OCI-LY3 (cell line): Measurements from ENCODE around the gene C17orf113.
"Not testable (repeated sequence)": the region's sequence is repeated elsewhere in the genome, so short reads cannot be mapped to it uniquely, and the experiment has no call there.

Source experiments
- H2AFZ ChIP-seq: fragments of 200-600, 300-600 bp; shearing (Covaris generic); 2 replicates; pipeline ENCODE4 v1.6.0; 2014; ENCODE audit warnings: antibody characterized with exemption, low read depth, low read length
- H3K27ac ChIP-seq: fragments of 200-600, 300-600 bp; sonication (generic); 2 replicates; pipeline ENCODE4 v1.5.1; 2014; ENCODE audit warnings: mild to moderate bottlenecking, low read length, moderate library complexity, mixed read lengths
- H3K27me3 ChIP-seq: fragments of 200-600, 300-600 bp; sonication (generic); 2 replicates; pipeline ENCODE4 v1.6.1; 2014; ENCODE audit warnings: low read depth, low read length, mixed read lengths
- H3K36me3 ChIP-seq: fragments of 200-600, 300-600 bp; sonication (generic); replicated peaks from 2 replicates; pipeline ENCODE3; 2014; ENCODE audit warnings: low read depth, low read length, mixed read lengths
- H3K4me1 ChIP-seq: fragments of 300-600, 200-600 bp; sonication (generic); 2 replicates; pipeline ENCODE4 v1.6.1; 2014; ENCODE audit warnings: low read length, mixed read lengths
- H3K4me2 ChIP-seq: fragments of 200-600, 300-600 bp; sonication (generic); 2 replicates; pipeline ENCODE4 v1.6.1; 2014; ENCODE audit warnings: low read length, mixed read lengths
- H3K4me3 ChIP-seq: fragments of 300-600, 200-600 bp; sonication (generic); 2 replicates; pipeline ENCODE4 v1.5.1; 2014; ENCODE audit warnings: antibody characterized with exemption, mild to moderate bottlenecking, low read length, moderate library complexity
- H3K79me2 ChIP-seq: fragments of 300-600, 200-600 bp; shearing (Covaris generic); 2 replicates; pipeline ENCODE4 v1.6.1; 2014; ENCODE audit warnings: mild to moderate bottlenecking, low read length, mixed read lengths
- H3K9ac ChIP-seq: fragments of 300-600, 200-600 bp; shearing (Covaris generic); 2 replicates; pipeline ENCODE4 v1.6.0; 2014; ENCODE audit warnings: mild to moderate bottlenecking, low read length, moderate library complexity
- H3K9me3 ChIP-seq: fragments of 200-600, 300-600 bp; shearing (Covaris generic); 2 replicates; pipeline ENCODE4 v1.6.1; 2014; ENCODE audit warnings: low read length, mixed read lengths; ENCODE audit not compliant: insufficient read depth
- H4K20me1 ChIP-seq: fragments of 200-600, 300-600 bp; sonication (generic); 2 replicates; pipeline ENCODE4 v1.6.1; 2016; ENCODE audit warnings: low read length, mixed read lengths; ENCODE audit not compliant: insufficient read depth
- EZH2phosphoT487 ChIP-seq: fragments of 200-600 bp; shearing (Covaris generic); IDR thresholded peaks from 2 replicates; pipeline ENCODE4 v1.6.1; 2018; ENCODE audit warnings: antibody characterized with exemption, mixed run types, low read depth
- TF ChIP-seq, protein P1 (sequence below): fragments of 200-600, 300-600 bp; sonication (generic); IDR thresholded peaks from 2 replicates; pipeline ENCODE4 v1.5.1; 2014; ENCODE audit warnings: antibody characterized with exemption, low read length, low read depth

Gene C17orf113

DNA sequence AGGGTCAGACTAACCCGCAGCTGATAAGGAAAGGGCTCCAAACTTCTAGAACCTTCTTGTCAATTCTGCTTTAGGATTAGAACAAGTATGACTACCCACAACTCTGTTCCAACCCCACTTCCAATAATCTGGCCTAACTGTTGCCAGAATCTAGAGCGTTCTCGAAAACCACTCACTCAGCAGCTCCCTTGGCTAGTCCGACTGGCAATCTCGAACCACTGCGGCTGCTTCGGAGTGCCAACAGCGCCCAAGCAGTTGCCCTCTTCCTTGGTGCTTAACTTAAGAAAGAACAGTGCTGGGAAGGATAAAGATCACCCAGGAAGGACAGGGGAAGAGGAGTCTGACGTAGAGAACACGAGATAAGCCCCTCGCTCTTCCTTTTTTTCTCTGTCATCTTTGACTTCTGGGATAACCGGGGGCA, 34.0 kb downstream of the C17orf113 start:
- H3K27me3 ChIP-seq: no peaks in the 10 kb centered on the region
- TF ChIP-seq, protein P1, sequence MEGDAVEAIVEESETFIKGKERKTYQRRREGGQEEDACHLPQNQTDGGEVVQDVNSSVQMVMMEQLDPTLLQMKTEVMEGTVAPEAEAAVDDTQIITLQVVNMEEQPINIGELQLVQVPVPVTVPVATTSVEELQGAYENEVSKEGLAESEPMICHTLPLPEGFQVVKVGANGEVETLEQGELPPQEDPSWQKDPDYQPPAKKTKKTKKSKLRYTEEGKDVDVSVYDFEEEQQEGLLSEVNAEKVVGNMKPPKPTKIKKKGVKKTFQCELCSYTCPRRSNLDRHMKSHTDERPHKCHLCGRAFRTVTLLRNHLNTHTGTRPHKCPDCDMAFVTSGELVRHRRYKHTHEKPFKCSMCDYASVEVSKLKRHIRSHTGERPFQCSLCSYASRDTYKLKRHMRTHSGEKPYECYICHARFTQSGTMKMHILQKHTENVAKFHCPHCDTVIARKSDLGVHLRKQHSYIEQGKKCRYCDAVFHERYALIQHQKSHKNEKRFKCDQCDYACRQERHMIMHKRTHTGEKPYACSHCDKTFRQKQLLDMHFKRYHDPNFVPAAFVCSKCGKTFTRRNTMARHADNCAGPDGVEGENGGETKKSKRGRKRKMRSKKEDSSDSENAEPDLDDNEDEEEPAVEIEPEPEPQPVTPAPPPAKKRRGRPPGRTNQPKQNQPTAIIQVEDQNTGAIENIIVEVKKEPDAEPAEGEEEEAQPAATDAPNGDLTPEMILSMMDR: no peak
- TF ChIP-seq EZH2phosphoT487: no peak
- H3K79me2 ChIP-seq: peaks cover 84% of the 10 kb centered on the region
- H3K4me1 ChIP-seq: peaks cover 38% of the 10 kb centered on the region
- H3K4me3 ChIP-seq: peak overlapping the region; percentile 80
- peak overlapping the region; percentile 95 for H3K9ac ChIP-seq
- H3K4me2 ChIP-seq: peak overlapping the region; percentile 91
- no peaks in the 10 kb centered on the region for H3K9me3 ChIP-seq
- peaks cover 12% of the 10 kb centered on the region for H3K36me3 ChIP-seq
- H4K20me1 ChIP-seq: peaks cover 23% of the 10 kb centered on the region
- H3K27ac ChIP-seq: peak overlapping the region; percentile 77
- H2AFZ ChIP-seq: no peak overlapping the region

DNA sequence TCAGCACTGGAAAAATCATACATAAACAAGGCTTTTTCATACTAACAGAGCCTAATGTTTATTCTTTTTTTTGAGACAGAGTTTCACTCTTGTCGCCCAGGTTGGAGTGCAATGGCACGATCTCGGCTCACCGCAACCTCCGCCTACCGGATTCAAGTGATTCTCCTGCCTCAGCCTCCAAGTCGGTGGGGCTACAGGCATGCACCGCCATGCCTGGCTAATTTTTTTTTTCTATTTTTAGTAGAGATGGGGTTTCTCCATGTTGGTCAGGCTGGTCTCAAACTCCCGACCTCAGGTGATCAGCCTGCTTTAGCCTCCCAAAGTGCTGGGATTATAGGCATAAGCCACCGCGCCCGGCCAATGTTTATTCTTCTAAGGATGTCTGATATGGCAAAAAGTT, 36.7 kb downstream of the C17orf113 start:
- not testable (repeated sequence) for H3K27ac ChIP-seq, H2AFZ ChIP-seq, H3K4me2 ChIP-seq, H3K9me3 ChIP-seq, H3K36me3 ChIP-seq, H3K27me3 ChIP-seq, H3K4me3 ChIP-seq, H3K9ac ChIP-seq
- Histone ChIP-seq H4K20me1 (peaks cover 44% of the 10 kb centered on the region), H3K4me1 (peaks cover 25% of the 10 kb centered on the region), H3K79me2 (peaks cover 95% of the 10 kb centered on the region)

DNA sequence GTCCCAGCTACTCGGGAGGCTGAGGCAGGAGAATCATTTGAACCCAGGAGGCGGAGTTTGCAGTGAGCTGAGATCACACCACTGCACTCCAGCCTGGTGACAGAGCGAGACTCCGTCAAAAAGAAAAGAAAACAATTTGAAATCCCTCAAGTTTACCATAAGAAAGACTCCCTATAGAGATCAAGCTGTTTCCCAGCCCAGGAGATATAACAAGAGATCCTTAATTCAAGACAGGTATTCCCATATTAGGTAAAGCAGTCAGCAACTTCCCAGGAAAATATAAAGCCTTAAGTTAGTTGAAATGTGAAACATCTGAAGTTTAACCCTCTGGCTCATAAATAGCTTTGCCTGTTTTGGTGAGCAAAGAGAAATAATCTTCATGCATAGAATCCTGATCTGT, 38.0 kb downstream of the C17orf113 start:
- not testable (repeated sequence) for H3K9ac ChIP-seq, H3K27ac ChIP-seq
- peaks cover 48% of the 10 kb centered on the region for H4K20me1 ChIP-seq

DNA sequence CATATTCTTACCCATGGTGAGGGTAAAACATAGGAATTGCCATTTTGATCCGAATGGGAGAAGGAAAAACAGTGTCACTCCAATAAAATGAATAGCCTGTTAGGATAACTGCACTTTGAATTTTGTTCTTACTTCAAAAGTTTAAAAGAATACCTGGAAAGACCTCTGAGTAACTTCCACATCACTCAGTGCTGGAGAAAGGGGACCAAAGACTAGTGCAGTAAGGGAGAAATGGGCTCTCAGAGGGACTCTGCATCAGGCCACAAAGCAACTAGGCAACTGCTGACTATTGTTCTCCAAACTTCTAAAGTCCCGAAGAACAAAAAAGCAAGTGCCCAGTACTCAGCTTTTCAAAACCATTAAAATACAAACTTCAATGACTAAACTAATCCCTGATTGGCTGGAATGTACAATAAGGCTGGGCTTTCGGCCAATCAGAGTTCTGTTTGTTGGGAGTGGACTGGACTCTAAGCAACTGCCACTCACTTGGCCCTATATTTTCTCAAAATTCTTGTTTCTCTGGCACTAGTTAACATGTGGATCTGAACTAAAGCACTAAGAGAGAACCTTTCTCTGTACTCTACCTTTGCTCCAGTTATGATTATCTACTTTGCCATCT, 39.4 kb downstream of the C17orf113 start:
- H3K9ac ChIP-seq: no peak overlapping the region
- H3K36me3 ChIP-seq: peaks cover 12% of the 10 kb centered on the region
- peaks cover 17% of the 10 kb centered on the region for H3K4me1 ChIP-seq
- H4K20me1 ChIP-seq: peaks cover 52% of the 10 kb centered on the region
- TF ChIP-seq, protein P1: no peak
- TF ChIP-seq EZH2phosphoT487: no peak
- H3K4me2 ChIP-seq: no peak overlapping the region
- H3K27me3 ChIP-seq: no peaks in the 10 kb centered on the region
- peaks cover 98% of the 10 kb centered on the region for H3K79me2 ChIP-seq
- H2AFZ ChIP-seq: no peak overlapping the region
- H3K4me3 ChIP-seq: no peak overlapping the region
- no peak overlapping the region for H3K27ac ChIP-seq
- H3K9me3 ChIP-seq: no peaks in the 10 kb centered on the region

More for the DNA sequence above, 38.0 kb downstream of the C17orf113 start:
- not testable (repeated sequence) for H3K27me3 ChIP-seq, H3K4me3 ChIP-seq, H3K4me2 ChIP-seq, H3K9me3 ChIP-seq, H3K36me3 ChIP-seq, H2AFZ ChIP-seq
- Histone ChIP-seq H3K4me1 (peaks cover 19% of the 10 kb centered on the region), H3K79me2 (peaks cover 96% of the 10 kb centered on the region)

DNA sequence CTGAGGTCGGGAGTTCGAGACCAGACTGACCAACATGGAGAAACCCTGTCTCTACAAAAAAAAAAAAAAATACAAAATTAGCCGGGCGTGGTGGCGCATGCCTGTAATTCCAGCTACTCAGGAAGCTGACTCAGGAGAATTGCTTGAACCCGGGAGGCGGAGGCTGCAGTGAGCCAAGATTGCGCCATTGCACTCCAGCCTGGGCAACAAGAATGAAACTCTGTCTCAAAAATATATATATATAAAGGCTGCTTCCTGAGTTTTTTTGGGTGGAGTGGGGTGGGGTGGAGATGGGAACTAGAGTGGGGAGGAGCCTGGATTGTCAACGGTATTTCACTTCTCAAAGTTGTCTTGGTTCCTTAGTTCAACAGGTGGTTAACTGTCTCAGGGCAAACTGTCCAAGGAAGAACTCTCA, 40.1 kb downstream of the C17orf113 start:
- not testable (repeated sequence) for H3K27ac ChIP-seq, H2AFZ ChIP-seq, H3K4me3 ChIP-seq, H3K9me3 ChIP-seq, H3K27me3 ChIP-seq, H3K4me2 ChIP-seq, H3K36me3 ChIP-seq, H3K9ac ChIP-seq
- Histone ChIP-seq H3K79me2 (peaks cover 98% of the 10 kb centered on the region), H4K20me1 (peaks cover 55% of the 10 kb centered on the region), H3K4me1 (peaks cover 11% of the 10 kb centered on the region)
